ENCODE results near the gene ARGLU1.

- TF ChIP-seq CTCF (conservative IDR thresholded peaks at IDR 0.05 in 1 of 2, IDR thresholded peaks at IDR 0.05 in 1 of 2; ENCODE audit: extremely low read depth in 1 of 2, insufficient read depth in 1 of 2, low read depth in 1 of 2, low read length in 2 of 2) (no peak), EZH2 (IDR thresholded peaks at IDR 0.05; ENCODE audit: borderline replicate concordance, low read length) (no peak)
Observed at GRCh38 chr13:106503272-106503671, 64.7 kb downstream of the ARGLU1 start.

All from mammary epithelial cell (primary cell).